GM23338 (cell line): ENCODE results near the gene DDX21.

Experiments
- CREB1 ChIP-seq: fragments of 250-450 bp; sonication (Bioruptor Pico); IDR thresholded peaks from 2 replicates; pipeline ENCODE4 v1.5.0; 2020; ENCODE audit warnings: low read depth, mild to moderate bottlenecking, moderate library complexity
- CTCF ChIP-seq, 2 experiments: fragments of 200-600 bp in 1 of 2; sonication (generic) in 1 of 2; conservative IDR thresholded peaks; 2 replicates each; pipeline versions ENCODE4 v1.5.1 to v1.6.1; 2016 to 2017; ENCODE audit warnings: antibody characterized with exemption in 2 of 2, low read depth in 2 of 2, mild to moderate bottlenecking in 2 of 2, moderate library complexity in 1 of 2
- EZH2 ChIP-seq: fragments of 200-600 bp; sonication (generic); IDR thresholded peaks from one replicate; pipeline ENCODE4 v1.8.0; 2017; ENCODE audit warnings: antibody characterized with exemption, mild to moderate bottlenecking, low read depth; ENCODE audit not compliant: unreplicated experiment
- EZH2phosphoT487 ChIP-seq: fragments of 200-600 bp; sonication (generic); IDR thresholded peaks from one replicate; pipeline ENCODE4 v1.8.1; 2018; ENCODE audit warnings: antibody characterized with exemption; ENCODE audit not compliant: unreplicated experiment
- JUNB ChIP-seq: IDR thresholded peaks from one replicate; pipeline ENCODE4 v1.6.1; 2016; ENCODE audit warnings: antibody characterized with exemption; ENCODE audit not compliant: unreplicated experiment
- POLR2AphosphoS5 ChIP-seq: IDR thresholded peaks from 2 replicates; pipeline ENCODE4 v1.6.1; 2016; ENCODE audit warnings: antibody characterized with exemption, low read depth
- STAT1 ChIP-seq: IDR thresholded peaks from one replicate; pipeline ENCODE4 v1.6.1; 2016; ENCODE audit warnings: antibody characterized with exemption; ENCODE audit not compliant: unreplicated experiment
- ZNF114 ChIP-seq: fragments of 250-450 bp; sonication (Bioruptor Pico); IDR thresholded peaks from 2 replicates; pipeline ENCODE4 v1.5.0; 2020; ENCODE audit warnings: mild to moderate bottlenecking, moderate library complexity
- ZNF331 ChIP-seq: fragments of 250-450 bp; sonication (Bioruptor Pico); IDR thresholded peaks from 2 replicates; pipeline ENCODE4 v1.5.0; 2020; ENCODE audit warnings: low read depth, mild to moderate bottlenecking, moderate library complexity
- TF ChIP-seq, protein P1 (sequence below): IDR thresholded peaks from one replicate; pipeline ENCODE4 v1.6.1; 2018; ENCODE audit warnings: antibody characterized with exemption; ENCODE audit not compliant: unreplicated experiment

GRCh38 chr10:68955355-68955831 lies 577 bp upstream of the DDX21 start:
- TF ChIP-seq CTCF (conservative IDR thresholded peaks at IDR 0.05; ENCODE audit: low read depth in 2 of 2) = no peak
- TF ChIP-seq JUNB = no peak
- no peak for TF ChIP-seq EZH2
- TF ChIP-seq EZH2phosphoT487 = no peak
- TF ChIP-seq, protein P1, sequence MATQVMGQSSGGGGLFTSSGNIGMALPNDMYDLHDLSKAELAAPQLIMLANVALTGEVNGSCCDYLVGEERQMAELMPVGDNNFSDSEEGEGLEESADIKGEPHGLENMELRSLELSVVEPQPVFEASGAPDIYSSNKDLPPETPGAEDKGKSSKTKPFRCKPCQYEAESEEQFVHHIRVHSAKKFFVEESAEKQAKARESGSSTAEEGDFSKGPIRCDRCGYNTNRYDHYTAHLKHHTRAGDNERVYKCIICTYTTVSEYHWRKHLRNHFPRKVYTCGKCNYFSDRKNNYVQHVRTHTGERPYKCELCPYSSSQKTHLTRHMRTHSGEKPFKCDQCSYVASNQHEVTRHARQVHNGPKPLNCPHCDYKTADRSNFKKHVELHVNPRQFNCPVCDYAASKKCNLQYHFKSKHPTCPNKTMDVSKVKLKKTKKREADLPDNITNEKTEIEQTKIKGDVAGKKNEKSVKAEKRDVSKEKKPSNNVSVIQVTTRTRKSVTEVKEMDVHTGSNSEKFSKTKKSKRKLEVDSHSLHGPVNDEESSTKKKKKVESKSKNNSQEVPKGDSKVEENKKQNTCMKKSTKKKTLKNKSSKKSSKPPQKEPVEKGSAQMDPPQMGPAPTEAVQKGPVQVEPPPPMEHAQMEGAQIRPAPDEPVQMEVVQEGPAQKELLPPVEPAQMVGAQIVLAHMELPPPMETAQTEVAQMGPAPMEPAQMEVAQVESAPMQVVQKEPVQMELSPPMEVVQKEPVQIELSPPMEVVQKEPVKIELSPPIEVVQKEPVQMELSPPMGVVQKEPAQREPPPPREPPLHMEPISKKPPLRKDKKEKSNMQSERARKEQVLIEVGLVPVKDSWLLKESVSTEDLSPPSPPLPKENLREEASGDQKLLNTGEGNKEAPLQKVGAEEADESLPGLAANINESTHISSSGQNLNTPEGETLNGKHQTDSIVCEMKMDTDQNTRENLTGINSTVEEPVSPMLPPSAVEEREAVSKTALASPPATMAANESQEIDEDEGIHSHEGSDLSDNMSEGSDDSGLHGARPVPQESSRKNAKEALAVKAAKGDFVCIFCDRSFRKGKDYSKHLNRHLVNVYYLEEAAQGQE = no peak
- TF ChIP-seq POLR2AphosphoS5 = no peak
- no peak for TF ChIP-seq ZNF331
- no peak for TF ChIP-seq STAT1
- no peak for TF ChIP-seq CREB1 (CRISPR knock-in tag)
- TF ChIP-seq ZNF114 (CRISPR knock-in tag) = no peak
